Mucosa of stomach (tissue), 1 donor: ENCODE data around the gene GMDS.

Experiments used
- H3K27me3 ChIP-seq: one replicate; pipeline ENCODE4 v1.7.0; 2013; ENCODE audit warnings: mild to moderate bottlenecking, low read length; ENCODE audit not compliant: control insufficient read depth, insufficient read depth
- H3K36me3 ChIP-seq: one replicate; pipeline ENCODE4 v1.7.0; 2013; ENCODE audit warnings: low read length; ENCODE audit not compliant: control insufficient read depth, insufficient read depth
- H3K4me1 ChIP-seq: one replicate; pipeline ENCODE4 v1.7.0; 2013; ENCODE audit warnings: mild to moderate bottlenecking, low read length; ENCODE audit not compliant: control insufficient read depth, insufficient read depth
- H3K4me3 ChIP-seq: one replicate; pipeline ENCODE4 v1.7.0; 2013; ENCODE audit warnings: low read length
- H3K9ac ChIP-seq: one replicate; pipeline ENCODE4 v1.7.0; 2013; ENCODE audit warnings: mild to moderate bottlenecking, low read length, moderate library complexity
- H3K9me3 ChIP-seq: one replicate; pipeline ENCODE4 v1.7.0; 2013; ENCODE audit warnings: mild to moderate bottlenecking, low read length, moderate library complexity; ENCODE audit not compliant: control insufficient read depth
- donor health status: Pancreatic carcinoma.

Gene GMDS

DNA sequence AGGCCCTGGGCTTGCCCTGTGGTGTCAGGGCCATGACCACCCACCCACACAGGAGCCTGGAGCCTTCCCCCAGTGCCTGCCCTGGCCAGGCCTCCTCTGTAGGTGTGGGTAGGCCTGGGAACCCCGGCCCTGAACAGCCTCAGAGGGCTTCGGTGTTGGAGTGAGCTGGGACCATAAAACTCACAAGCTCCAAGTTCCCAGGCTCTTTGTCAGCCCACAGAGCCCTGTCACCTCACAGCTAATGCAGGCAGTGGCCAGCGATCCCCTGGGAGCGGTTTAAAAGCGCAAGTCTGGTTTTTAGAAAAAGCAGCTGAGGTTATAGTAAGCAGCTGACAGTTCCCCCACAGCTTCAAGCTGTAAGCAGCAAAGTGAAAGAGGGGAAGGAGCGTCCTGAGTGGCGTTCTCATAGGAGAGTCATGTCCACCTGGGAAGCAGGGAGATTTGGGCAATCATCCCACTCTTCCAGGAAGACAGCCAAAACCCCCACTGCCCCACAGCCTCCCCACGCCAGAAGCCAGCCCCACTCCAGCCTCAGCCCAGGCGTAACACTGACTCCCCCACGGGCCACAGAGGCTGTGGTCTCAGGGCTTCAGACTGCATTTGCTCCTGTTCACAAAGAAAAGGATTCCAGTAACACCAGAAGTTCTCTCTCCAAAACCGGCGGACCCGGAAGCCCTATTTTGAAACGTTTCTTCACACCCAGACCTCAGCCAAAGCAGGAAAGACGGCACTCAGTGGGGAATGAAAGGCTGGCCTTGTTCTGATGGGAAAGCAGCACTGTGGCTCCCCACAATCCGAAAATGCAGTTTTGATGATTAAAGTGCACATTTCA lies 670.0 kb downstream of the GMDS start:
- H3K36me3 ChIP-seq: no peaks in the 10 kb centered on the region
- no peaks in the 10 kb centered on the region for H3K9me3 ChIP-seq
- H3K27me3 ChIP-seq: no peaks in the 10 kb centered on the region
- no peaks in the 10 kb centered on the region for H3K4me1 ChIP-seq
- H3K4me3 ChIP-seq: no peak overlapping the region
- H3K9ac ChIP-seq: no peak overlapping the region

DNA sequence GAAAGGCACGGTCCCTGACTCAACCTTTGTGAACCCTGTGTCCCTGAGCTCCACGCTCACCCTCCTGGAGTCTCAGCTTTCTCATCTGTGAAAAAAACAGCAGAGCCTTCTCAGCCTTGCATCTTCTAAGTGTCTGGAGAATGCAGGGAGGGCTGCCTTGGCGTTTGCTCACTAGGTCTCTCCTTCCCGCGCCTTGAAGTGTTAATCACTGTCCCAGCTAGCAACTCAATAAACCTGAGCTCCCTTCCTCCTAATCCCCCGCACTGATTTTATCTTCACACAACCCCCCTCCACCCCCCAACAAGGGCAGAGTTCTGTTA lies 670.6 kb downstream of the GMDS start:
- H3K9ac ChIP-seq: no peak overlapping the region
- H3K4me1 ChIP-seq: no peaks in the 10 kb centered on the region
- no peaks in the 10 kb centered on the region for H3K36me3 ChIP-seq
- H3K4me3 ChIP-seq: no peak overlapping the region
- H3K27me3 ChIP-seq: no peaks in the 10 kb centered on the region
- no peaks in the 10 kb centered on the region for H3K9me3 ChIP-seq

DNA sequence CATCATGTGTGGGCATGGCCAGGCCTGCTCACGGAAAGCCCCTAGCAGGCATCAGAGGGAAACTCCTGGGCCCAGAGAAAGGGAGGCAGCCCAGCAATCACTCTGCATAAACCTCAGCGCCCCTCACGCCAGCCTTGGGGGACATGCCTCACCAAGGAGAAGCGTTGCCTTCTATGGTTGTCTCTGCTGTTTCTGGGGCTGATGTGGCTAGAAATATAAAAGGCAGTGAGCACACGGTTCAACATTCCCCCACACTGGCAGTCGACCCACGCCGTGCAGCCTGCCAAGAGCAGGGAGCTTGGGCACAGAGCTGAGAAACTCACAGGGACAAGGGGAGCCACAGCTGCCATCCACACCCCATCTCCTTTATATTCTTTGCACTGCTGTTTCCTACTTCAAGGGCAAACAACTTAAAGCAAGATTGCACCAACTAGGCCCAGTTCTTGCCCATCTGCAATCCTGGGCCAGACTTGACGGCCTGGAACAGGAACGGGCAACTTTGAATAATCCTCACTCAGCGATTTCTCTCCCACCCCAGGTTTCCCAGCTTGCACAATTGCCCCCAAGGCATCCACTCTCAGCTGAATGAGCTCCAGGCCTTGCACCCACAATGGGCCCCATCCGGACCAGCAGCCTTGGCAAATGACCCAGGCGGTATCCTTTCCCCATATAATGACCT lies 671.2 kb downstream of the GMDS start:
- no peak overlapping the region for H3K9ac ChIP-seq
- no peaks in the 10 kb centered on the region for H3K36me3 ChIP-seq
- H3K9me3 ChIP-seq: no peaks in the 10 kb centered on the region
- no peaks in the 10 kb centered on the region for H3K27me3 ChIP-seq
- no peak overlapping the region for H3K4me3 ChIP-seq
- H3K4me1 ChIP-seq: no peaks in the 10 kb centered on the region
